Measurements from ENCODE around the gene SNRNP200.

DNA sequence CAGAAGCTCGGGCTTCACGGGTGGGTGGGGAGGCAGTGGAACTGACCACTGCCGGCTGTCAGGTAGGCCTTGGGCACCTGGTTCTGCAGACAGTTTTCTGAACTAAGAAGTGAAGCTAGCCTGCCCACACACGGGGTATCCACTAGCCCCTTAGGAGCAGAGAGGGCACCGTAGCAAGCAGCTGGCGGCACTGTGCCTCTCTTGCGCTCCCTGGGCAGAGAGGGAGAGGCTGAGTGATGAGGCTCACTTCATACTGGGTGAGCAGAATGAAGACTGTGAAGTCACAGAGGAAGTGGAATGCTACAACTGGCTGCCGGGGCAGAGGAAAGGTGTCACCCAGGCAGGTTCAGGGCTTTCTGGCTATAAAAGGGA, 20.5 kb upstream of the SNRNP200 start:
- TF ChIP-seq, protein P1, sequence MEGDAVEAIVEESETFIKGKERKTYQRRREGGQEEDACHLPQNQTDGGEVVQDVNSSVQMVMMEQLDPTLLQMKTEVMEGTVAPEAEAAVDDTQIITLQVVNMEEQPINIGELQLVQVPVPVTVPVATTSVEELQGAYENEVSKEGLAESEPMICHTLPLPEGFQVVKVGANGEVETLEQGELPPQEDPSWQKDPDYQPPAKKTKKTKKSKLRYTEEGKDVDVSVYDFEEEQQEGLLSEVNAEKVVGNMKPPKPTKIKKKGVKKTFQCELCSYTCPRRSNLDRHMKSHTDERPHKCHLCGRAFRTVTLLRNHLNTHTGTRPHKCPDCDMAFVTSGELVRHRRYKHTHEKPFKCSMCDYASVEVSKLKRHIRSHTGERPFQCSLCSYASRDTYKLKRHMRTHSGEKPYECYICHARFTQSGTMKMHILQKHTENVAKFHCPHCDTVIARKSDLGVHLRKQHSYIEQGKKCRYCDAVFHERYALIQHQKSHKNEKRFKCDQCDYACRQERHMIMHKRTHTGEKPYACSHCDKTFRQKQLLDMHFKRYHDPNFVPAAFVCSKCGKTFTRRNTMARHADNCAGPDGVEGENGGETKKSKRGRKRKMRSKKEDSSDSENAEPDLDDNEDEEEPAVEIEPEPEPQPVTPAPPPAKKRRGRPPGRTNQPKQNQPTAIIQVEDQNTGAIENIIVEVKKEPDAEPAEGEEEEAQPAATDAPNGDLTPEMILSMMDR (IDR thresholded peaks at IDR 0.05): no peak
- no peak for TF ChIP-seq POLR2A (IDR thresholded peaks at IDR 0.05)
